HFF-Myc (cell line): ENCODE data around the gene SPNS2.
A peak's percentile ranks its signal among the peaks of the same experiment; 100 is the strongest.

Experiments used
- DNase-seq: peaks from one replicate; pipeline ENCODE4 v3.0.0-alpha.2; 2011; ENCODE audit warnings: low read depth; ENCODE audit errors: extremely low read depth
- H3K4me3 ChIP-seq: replicated peaks from 2 replicates; pipeline ENCODE4 v1.5.1; 2011; ENCODE audit warnings: low read depth, mild to moderate bottlenecking, control low read depth, low read length
- TF ChIP-seq, protein P1 (sequence below): IDR thresholded peaks from 2 replicates; pipeline ENCODE4 v1.5.1; 2012; ENCODE audit warnings: mild to moderate bottlenecking, low read depth, low read length, control low read depth; ENCODE audit errors: missing control alignments

Gene SPNS2

GRCh38 chr17:4579678-4580077 is 81.0 kb downstream of the SPNS2 start:
- no peak for DNase-seq
- no peak overlapping the region for H3K4me3 ChIP-seq
- TF ChIP-seq, protein P1, sequence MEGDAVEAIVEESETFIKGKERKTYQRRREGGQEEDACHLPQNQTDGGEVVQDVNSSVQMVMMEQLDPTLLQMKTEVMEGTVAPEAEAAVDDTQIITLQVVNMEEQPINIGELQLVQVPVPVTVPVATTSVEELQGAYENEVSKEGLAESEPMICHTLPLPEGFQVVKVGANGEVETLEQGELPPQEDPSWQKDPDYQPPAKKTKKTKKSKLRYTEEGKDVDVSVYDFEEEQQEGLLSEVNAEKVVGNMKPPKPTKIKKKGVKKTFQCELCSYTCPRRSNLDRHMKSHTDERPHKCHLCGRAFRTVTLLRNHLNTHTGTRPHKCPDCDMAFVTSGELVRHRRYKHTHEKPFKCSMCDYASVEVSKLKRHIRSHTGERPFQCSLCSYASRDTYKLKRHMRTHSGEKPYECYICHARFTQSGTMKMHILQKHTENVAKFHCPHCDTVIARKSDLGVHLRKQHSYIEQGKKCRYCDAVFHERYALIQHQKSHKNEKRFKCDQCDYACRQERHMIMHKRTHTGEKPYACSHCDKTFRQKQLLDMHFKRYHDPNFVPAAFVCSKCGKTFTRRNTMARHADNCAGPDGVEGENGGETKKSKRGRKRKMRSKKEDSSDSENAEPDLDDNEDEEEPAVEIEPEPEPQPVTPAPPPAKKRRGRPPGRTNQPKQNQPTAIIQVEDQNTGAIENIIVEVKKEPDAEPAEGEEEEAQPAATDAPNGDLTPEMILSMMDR, result no peak

GRCh38 chr17:4580291-4580690 is 81.6 kb downstream of the SPNS2 start:
- no peak for DNase-seq
- TF ChIP-seq, protein P1, result no peak
- no peak overlapping the region for H3K4me3 ChIP-seq

DNA sequence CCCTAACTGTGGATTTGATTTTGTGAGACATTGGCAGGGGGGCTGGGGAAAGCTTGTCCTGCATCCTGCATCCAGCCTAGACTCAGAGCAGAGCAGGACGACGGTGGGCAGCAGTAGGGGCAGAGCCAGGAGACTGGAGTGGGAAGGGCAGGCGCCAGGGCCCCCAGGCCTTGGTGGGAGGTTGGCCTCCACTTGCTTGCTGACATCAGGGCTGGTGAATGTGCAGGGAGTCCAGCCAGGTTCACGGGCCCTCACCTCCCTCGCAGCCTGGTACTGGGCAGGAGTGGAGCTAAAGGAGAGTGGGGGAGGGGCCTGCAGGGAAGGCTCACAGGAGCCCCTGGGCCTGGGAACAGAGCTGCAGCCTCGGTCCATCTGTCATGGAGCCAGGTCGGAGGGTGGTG is 83.4 kb downstream of the SPNS2 start:
- no peak for DNase-seq
- no peak overlapping the region for H3K4me3 ChIP-seq
- TF ChIP-seq, protein P1, result no peak

DNA sequence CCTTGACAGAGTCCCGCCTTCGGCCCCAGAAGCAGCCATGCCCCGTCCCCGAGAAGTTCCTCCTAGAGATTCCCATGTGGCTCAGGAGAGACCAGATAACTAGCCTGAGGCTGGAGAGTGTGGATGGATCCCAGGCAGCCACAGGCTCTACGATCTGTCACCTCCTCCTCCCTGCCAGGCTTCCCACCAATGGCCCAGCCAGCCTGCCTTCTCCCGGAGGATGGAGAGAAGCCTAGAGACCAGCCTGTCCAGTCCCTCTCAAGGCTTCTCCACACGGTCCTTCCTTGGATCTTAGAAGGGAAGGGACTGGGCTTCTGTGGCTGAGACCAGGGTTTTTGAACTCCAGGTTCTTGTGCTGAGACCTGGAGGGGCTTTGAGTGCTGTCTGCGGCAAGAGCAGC is 84.0 kb downstream of the SPNS2 start:
- TF ChIP-seq, protein P1, result no peak

GRCh38 chr17:4583206-4583605 is 84.5 kb downstream of the SPNS2 start:
- no peak for DNase-seq
- H3K4me3 ChIP-seq, result no peak overlapping the region
- TF ChIP-seq, protein P1, result no peak

More for the DNA sequence above, 84.0 kb downstream of the SPNS2 start:
- DNase-seq, result no peak
- H3K4me3 ChIP-seq, result no peak overlapping the region

- no peak overlapping the region for H3K4me3 ChIP-seq
- TF ChIP-seq, protein P1, result peak; percentile 36
- DNase-seq, result no peak
These were observed 85.1 kb downstream of the SPNS2 start for GRCh38 chr17:4583782-4584100.
